ENCODE measurements around the gene ZNF3. TPM values are rescaled to one million over a fixed set of nuclear protein-coding genes. Genes with fewer than 3 reads are reported as not detected.

The ZNF3 gene
- total RNA-seq = 22.9 and 25.6 TPM in 2 replicates

GRCh38 chr7:100081535-100082102, at the start of gene ZNF3:
Gene ZNF3 (minus strand): TSS chr7:100081723. CDS start chr7:100077357, 4,366 bp downstream.

GRCh38 chr7:100126931-100127865, 45.7 kb upstream of the ZNF3 start, which contains the start of gene MBLAC1:
Gene MBLAC1 (plus strand): TSS chr7:100126967. CDS start chr7:100127396, 429 bp downstream.

GRCh38 chr7:100119072-100119969, 37.8 kb upstream of the ZNF3 start, which contains the start of the genes CNPY4 and TAF6:
Gene CNPY4 (plus strand): TSS chr7:100119634. CDS start chr7:100119745, 111 bp downstream.
Gene TAF6 (minus strand): TSS chr7:100119358. CDS start chr7:100114209, 5,149 bp downstream.

GRCh38 chr7:100101016-100101862, 19.7 kb upstream of the ZNF3 start, which contains the start of the genes AP4M1 and MCM7:
Gene AP4M1 (plus strand): TSS chr7:100101643. CDS start chr7:100101715, 72 bp downstream.
Gene MCM7 (minus strand): TSS chr7:100101397. CDS start chr7:100101294, 103 bp downstream.

GRCh38 chr7:100088621-100089457, 7.3 kb upstream of the ZNF3 start, which contains the start of gene COPS6:
Gene COPS6 (plus strand): TSS chr7:100088969. CDS start chr7:100088991, 22 bp downstream.

GRCh38 chr7:100049441-100050291, 31.9 kb downstream of the ZNF3 start, which contains the start of gene ZSCAN21:
Gene ZSCAN21 (plus strand): TSS chr7:100049774. CDS start chr7:100057007, 7,233 bp downstream.

Other genes with a start within 250 kb of the ZNF3 start
- 0.16 and 0.34 TPM in 2 replicates for gene OR2AE1, start 204.7 kb downstream of the ZNF3 start, total RNA-seq
- gene TRIM4, start 162.2 kb downstream of the ZNF3 start, total RNA-seq = 23.3 and 26.1 TPM in 2 replicates
- not detected in 2 replicates for gene GJC3, start 152.1 kb downstream of the ZNF3 start, total RNA-seq
- not detected in 2 replicates for gene AZGP1, start 105.7 kb downstream of the ZNF3 start, total RNA-seq
- 35.5 and 51.7 TPM in 2 replicates for gene ZKSCAN1, start 66.1 kb downstream of the ZNF3 start, total RNA-seq
- 8.8 and 10.2 TPM in 2 replicates for gene ZSCAN21, start 31.9 kb downstream of the ZNF3 start, total RNA-seq
- gene COPS6, start 7.2 kb upstream of the ZNF3 start, total RNA-seq = 82.7 and 117 TPM in 2 replicates
- 24.1 and 28.4 TPM in 2 replicates for gene MCM7, start 19.7 kb upstream of the ZNF3 start, total RNA-seq
- 28.9 and 29.3 TPM in 2 replicates for gene AP4M1, start 19.9 kb upstream of the ZNF3 start, total RNA-seq
- gene TAF6, start 37.6 kb upstream of the ZNF3 start, total RNA-seq = 17.9 and 23.8 TPM in 2 replicates
- 44.4 and 75.6 TPM in 2 replicates for gene CNPY4, start 37.9 kb upstream of the ZNF3 start, total RNA-seq
- gene MBLAC1, start 45.2 kb upstream of the ZNF3 start, total RNA-seq = 1.8 and 4.7 TPM in 2 replicates
- gene LAMTOR4, start 67.2 kb upstream of the ZNF3 start, total RNA-seq = 128 and 148 TPM in 2 replicates
- gene TRAPPC14, start 77.0 kb upstream of the ZNF3 start, total RNA-seq = 4.4 and 5.9 TPM in 2 replicates
- 2.8 and 5.4 TPM in 2 replicates for gene GAL3ST4, start 86.9 kb upstream of the ZNF3 start, total RNA-seq
- 0.95 and 1.5 TPM in 2 replicates for gene GPC2, start 95.7 kb upstream of the ZNF3 start, total RNA-seq
- gene STAG3, start 96.2 kb upstream of the ZNF3 start, total RNA-seq = 0.32 and 0.69 TPM in 2 replicates
- gene PVRIG, start 138.2 kb upstream of the ZNF3 start, total RNA-seq = not detected in 2 replicates
- gene SPDYE3, start 226.0 kb upstream of the ZNF3 start, total RNA-seq = not detected in 2 replicates

All from bronchial smooth muscle cell (primary cell).